OCI-M2 (cell line): Measurements from ENCODE around the gene PARK7.
"Not testable (repeated sequence)": the region's sequence is repeated elsewhere in the genome, so short reads cannot be mapped to it uniquely, and the experiment has no call there.

Experiments used
- DNase-seq: peaks from one replicate; lab custom pipeline; 2025; ENCODE audit not compliant: unreplicated experiment; lab: John Stamatoyannopoulos, UW

The PARK7 gene

DNA sequence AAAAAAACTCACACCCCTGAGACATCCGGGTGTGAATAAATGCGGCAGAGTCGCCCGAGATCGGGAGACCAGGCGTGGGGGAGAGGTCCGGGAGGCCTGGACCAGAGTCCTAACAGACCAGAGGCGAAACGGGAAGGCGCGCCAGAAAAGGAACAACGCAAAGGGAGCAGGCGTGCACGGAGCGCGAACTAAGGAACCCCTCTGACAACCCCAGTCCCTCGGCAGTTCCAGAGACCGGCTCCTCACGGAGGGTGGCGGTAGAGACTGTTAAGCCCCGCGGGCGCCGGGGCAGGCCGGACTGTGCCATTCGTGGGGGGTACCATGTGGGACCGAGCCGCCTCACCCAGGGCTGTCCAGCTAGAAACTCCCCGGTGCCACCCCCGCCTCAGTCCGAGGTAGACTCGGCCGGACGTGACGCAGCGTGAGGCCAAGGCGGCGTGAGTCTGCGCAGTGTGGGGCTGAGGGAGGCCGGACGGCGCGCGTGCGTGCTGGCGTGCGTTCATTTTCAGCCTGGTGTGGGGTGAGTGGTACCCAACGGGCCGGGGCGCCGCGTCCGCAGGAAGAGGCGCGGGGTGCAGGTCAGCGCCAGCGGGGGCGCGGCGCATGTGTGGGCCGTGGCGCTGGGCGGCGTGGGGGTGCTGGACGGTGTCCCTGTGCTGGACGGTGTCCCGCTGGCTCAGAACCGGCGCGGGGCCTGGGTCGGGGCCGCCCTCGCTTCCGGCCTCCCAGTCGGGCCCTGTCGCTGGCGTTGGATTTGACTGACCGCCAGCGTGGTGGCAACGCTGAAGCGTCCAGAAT, at the start of gene PARK7:
Gene PARK7 (plus strand): TSS at position 496 of the 798 bp plus-strand sequence. CDS start 1,075 bp downstream, outside the sequence.
- DNase-seq, result peak; percentile 94

DNA sequence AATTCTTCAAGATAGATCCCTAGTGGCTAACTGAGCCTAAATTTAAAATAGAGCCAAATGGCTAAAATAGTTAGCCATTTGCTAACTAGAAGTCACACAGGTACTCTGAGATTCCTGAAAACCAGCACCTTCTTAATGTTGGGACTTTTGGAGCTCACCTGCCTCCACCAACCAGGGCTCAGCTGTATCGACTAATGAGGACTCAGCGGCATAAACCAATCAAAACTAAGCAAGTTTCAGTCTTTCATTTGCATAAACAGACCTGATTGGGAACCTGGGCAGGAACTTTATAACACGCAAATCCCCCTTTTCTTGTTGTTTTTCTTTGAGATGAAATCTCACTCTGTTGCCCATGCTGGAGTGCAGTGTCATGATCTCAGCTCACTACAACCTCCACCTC, 49.4 kb upstream of the PARK7 start:
- DNase-seq, result no peak

DNA sequence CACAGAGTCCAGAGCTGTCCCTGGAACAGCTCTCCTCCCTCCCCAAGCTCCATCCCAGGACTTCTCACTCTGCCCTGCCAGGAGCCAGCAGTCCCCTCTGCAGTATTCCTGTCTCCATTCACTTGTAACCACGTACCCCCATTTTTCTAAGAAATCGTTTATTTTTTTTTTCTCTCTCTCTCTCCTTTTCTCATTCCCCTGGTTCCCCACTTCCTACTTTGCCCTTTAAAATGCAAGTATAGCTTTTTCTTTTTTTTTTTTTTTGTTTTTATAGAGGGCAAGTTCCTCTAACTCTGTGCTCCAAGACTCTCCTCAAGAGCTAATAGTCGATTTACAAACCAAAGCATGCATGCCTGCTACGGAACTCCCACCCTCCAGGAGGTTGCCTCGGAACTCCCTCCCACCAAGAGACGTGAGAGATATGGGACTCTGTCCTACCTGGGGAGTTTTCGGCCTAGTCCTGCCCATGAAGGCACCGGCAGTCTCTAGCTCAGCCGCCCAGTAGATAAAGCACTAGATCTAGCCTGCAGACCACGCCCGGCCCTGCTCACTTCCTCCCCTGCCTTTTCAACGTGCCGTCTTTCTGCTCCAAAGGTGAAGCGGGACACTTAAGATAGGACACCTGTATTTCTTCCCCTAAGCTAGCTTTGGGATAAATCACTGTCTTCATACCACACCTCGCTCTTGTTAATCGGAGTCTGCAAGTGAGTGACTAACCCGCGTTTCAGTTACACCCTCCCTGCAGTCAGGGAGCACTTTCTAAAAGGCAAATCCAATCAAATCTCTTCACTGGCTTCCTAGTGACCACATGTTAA, 48.6 kb upstream of the PARK7 start:
- DNase-seq, result no peak

DNA sequence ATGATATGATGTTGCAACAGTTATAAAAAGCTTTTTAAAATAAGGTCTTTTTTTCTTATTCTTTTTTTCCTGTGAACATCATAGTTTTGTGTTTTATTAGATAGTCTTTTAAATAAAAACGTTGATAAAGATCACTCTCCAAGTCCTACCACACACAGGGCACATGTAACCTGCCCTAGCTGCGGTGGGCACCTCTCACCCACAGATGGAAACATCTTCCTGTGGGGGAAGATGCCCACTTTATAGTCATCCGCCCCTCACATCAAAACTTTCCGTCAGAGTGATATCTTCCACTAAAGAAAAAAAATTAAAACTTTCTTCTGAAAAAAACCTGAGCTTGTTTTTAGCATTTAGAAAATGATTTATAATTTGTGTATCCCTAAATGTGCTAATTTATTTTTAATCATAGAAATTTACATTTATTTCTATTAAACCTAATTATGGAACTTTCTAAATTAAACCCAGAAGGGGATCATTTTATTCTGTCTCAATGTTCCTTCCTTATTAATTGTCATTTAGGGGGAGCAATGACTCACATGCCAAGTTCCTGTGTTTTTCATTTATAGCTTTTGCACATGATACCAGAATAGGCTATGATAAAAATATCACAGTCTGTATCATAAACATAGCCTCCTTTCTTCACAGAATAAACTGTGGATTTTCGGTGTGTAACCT, 45.5 kb upstream of the PARK7 start:
- no peak for DNase-seq

DNA sequence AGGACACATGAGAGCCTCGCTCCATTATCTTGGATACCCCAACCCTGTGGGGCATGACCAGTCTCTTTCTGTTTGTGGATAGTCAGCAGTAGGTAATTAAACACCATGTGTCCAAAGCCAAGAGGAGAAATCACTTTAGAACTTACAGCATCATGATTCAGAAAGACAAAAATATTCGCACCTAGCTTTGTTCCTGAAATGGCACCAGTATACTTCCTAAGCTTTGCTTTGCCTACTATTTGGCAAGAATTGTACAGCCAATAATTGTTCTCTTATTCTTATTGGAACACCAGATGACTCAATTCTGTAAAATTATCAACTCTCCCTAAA, 45.0 kb upstream of the PARK7 start:
- no peak for DNase-seq

DNA sequence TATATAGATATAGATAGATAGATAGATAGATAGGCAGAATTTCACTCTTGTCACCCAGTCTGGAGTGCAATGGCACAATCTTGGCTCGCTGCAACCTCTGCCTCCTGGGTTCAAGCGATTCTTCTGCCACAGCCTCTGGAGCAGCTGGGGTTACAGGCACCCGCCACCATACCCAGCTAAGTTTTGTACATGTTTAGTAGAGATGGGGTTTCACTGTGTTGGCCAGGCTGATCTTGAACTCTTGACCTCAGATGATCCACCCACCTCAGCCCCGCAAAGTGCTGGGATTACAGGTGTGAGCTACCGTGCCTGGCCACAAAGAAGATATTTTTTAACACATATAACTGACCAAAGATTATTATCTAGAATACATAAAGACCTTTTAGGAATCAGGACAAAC, 43.5 kb upstream of the PARK7 start:
- not testable (repeated sequence) for DNase-seq

DNA sequence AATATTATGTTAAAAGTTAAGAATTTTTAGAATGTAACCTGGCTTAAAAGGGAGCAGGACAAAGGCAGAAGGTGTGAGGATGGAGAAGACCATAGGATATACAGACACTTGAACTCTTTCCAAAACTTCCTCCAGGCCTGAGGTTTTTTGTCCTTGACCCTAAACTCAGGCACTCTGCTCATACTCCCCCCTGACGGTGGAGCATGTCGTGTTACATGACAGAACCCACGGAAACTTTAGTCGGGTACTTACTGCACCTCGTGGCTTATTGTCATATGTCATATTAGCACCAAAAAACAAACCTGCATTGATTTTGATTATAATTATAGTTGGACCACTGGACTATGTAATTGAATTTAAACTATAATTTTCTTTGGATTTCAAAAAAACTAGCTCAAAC, 41.6 kb upstream of the PARK7 start:
- DNase-seq, result no peak

DNA sequence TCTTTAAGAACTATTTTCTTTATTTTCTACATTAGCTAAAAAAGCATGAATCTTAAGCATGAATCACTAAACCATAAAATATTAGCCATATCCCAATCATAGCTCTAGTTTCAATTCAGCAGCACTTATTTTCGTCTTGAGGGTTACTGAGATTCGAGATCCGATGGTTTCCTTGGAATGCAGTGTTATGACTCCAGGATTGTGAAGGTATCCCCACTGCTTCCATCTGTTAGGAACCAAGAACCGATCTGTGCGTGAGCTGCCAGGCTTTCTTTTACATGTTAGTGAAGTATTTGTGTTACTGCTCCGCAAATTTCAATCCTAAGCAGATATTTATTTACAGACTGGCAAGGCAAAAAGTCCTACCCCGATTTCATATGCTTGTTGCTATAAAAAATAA, 39.7 kb upstream of the PARK7 start:
- no peak for DNase-seq

DNA sequence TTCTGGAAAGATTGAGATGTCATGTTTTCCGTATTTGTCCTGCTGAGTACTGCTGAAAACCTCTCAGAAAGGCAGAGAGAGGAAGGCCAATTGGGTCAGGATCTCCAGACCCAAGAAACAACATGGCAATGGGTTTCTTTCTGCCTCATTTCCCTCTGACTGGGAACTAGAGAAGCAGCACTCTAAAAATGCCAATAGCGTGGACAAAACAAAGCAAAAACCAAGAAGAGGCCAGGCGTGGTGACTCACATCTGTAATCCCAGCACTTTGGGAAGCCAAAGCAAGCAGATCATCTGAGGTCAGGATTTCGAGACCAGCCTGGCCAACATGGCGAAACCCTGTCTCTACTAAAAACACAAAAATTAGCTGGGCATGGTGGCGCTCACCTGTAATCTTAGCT, 39.2 kb upstream of the PARK7 start:
- DNase-seq, result no peak

DNA sequence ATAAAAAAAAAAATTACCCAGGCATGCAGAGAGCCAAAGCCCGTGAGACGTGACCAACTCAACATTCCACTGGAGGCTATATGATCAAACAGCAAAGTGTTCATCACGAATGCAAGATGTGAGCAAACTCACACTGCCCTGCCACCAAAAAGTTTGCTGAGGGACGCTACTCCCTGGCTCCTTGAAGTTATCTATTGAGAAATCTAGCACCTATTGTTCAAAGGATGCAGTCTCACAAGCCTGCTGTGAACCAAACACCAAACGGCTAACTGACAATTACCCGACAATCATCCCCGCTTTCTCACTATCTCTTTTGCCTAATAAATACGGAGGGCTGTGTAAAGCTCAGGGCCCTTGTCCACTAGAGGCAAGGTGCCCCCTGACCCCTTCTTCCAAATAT, 34.5 kb upstream of the PARK7 start:
- not testable (repeated sequence) for DNase-seq

DNA sequence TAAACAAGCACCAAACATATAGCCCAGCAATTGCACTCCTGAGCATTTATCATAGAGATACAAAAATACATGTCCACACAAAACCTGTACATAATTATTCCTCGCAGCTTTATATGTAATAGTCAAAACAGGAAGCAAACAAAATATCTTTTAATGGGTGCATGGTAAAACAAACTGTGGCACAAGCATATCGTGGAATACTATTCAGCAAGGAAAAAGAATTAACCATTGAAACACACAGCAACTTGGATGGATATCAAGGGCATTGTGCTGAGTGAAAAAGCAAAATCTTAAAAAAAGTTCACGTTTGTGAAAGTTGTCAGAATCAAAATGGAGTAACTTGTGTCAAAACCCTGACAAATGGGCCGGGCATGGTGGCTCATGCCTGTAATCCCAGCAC, 33.3 kb upstream of the PARK7 start:
- no peak for DNase-seq

DNA sequence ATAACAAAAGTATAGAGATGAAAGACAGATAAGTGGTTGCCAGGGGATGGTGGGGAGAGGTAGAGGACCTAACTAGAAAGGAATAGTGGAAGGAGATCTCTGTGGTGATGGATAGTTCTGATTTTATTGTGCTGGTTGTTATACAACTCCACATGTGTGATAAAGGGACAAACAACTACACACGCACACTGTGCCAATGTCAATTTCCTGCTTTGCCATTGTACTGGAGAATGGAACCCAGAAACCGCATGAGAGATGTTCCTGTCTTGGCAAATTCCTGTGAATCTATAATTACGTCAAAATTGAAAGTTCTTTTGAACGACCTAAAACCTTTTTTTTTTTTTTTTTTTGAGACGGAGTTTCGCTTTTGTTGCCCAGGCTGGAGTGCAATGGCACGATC, 31.9 kb upstream of the PARK7 start:
- no peak for DNase-seq

DNA sequence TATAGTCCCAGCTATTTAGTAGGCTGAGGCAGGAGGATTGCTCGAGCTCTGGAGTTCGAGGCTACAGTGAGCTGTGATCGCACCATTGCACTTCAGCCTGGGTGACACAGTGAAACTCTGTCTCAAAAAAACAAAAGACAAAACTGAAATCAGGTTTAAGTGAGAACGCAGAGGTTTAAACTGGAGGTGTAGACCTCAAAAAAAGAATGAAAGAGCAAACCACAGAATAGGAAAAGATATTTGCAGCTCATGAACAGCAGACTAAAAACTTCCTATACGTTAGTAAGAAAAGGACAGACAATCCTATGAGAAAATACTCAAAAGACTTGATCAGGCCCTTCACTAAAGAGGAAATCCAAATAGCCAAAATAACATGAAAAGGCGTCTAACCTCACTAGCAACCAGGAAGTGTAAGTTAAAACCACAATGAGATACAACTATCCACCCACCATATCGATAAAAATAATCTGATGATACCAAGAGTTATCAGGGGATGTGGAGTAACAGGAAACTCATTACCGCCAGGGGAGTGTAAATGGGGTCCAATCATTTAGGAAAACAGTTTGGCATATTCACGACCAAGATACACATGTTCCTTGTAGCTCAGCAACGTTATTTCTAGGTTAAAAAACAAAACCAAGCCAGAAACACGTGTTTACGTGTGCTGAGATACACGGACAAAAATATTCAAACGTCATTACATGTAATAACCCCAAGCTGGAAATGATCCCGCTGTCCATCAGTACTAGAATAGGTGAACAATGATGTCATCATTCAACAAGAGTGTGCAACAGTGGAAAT, 30.7 kb upstream of the PARK7 start:
- DNase-seq, result no peak

DNA sequence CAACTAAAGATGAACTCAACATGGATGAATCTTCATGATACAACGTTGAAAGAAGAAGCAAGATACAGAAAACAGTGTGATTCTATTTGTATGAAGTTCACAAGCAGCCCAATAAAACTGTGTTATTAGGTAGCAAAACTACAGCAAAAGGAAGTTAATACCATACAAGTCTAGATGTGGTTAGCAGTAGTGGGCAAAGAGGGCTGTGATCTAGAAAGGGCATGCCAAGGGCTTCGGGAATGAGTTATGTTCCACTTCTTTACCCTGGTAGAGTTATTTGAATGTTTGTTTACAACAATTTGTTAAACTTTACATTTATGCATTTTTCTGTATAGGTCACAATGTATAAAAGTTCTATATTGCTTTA, 30.1 kb upstream of the PARK7 start:
- DNase-seq, result no peak

DNA sequence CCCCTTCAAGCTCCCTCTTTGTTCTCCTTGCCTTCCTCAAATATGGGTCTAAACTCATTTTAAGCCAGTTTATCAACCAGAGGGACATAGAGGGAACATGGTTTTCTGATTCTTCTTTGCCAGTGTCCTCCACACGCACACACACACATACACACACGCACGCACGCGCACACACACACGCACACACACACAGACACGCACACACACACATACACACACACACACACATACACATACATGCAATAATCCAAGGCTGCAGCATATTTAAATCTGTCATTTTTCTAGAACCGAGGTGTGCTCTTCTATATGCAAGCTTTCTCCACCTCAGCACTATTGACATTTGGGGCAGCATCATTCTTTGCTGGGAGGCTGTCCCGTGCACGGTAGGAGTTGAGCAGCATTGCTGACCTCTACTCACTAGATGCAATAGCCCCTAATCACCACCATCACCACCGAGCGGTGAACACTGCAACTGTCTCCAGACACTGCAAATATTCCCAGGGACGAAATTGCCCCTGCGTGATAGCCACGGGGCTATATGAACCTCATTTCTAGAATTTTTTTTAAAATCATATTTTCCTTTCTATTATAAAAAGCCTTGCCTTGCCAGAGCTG, 28.9 kb upstream of the PARK7 start:
- no peak for DNase-seq

DNA sequence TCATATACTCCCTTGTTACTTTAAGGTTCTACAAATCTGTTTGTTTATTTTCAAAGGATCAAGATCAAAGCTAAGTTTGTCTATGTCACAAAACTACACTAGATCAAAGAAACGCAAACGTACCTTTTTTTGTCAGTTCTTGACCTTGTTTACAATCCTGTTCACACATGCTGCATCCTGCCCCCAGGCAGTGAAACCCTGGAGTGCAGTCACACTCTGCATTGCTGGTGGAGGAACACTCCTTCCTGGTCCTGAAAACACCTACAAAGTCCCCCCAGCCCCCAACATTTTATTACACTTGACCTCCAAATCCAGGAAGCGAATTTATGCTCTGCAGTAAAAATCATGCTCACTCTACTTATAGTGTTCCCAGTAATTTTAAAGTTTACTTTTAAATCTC, 23.4 kb upstream of the PARK7 start:
- no peak for DNase-seq

DNA sequence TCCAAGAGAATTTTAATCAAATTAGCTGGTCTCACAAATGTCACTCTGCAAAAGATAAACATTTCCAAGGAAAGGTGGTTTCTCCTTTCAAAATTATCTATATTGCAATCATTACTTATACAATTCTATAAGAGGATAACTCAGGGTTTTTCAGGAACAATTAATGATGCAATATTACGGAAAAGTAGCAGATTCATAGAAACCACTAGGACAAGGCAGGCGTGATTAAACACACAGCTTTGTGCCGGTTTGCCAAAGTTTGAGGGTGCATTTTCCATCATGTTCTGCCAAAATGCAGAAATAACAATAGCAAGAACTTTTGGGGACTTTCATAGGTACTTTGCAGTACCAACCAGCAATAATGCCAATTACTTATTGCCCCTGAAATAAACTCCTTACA, 21.5 kb upstream of the PARK7 start:
- DNase-seq, result no peak

DNA sequence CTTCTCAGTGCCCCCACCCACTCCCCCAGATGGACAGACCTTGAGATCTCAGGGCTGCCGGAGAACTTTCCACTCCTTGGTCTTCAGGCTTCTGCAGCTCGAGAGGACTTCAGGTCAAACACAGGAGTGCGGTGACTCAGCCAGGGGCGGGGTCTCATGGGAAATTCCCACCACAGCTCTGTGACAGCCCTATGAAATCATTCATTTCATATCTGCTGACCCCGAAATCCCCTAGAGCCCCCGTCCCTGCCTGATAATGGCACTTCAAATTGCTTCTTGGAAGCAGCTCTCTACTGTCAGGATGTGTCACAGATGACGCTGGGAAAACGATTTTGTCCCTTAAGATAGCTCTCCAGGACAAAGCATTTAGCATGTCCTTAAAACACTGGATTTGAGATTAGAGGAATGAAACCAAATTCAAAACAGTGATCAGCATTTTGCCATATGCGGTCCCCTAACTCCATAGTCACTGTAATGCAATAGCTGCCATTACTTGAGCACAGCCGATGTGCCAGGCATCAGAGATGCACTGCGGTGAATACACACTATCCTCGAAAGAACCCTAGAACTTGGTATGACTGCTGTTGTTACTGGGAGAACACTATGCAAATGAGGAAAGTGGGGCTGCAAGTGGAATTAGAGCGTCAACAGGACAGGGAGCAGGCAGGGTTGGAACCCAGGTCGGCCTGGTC, 20.6 kb upstream of the PARK7 start, which contains the start of gene TNFRSF9:
Gene TNFRSF9 (minus strand): TSS at position 95 of the 692 bp plus-strand sequence. CDS start 845 bp downstream, outside the sequence.
- no peak for DNase-seq

DNA sequence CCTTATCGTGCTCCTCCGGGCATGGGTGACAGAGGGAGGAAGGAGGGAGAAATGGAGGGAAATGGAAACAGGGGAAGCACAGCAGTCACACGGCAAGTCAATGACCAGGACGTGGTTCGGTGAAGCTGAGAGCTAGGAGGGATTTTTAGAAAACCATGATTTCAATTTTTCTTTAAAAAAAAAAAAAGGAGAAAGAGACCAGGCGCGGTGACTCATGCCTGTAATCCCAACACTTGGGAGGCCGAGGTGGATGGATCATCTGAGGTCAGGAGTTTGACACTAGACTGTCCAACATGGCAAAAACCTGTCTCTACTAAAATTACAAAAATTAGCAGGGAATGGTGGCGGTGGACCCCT, 20.1 kb upstream of the PARK7 start:
- no peak for DNase-seq
